H1 (cell line): ENCODE results near the gene NLRC5. TPM values are rescaled to one million over a fixed set of nuclear protein-coding genes. Genes with fewer than 3 reads are reported as not detected.

Source experiments
- CTCF ChIA-PET: fragments of 300-600 bp; sonication (Branson Sonifier 250); formaldehyde crosslinking; loops from one replicate; lab custom pipeline; 2021; ENCODE audit not compliant: partially characterized antibody; lab: Charles Lee
- POLR2A ChIA-PET: fragments of 300-600 bp; sonication (Branson Sonifier 250); formaldehyde crosslinking; loops from one replicate; lab custom pipeline; 2021; ENCODE audit warnings: inconsistent platforms; ENCODE audit not compliant: partially characterized antibody; lab: Charles Lee
- DNase-seq, 2 experiments: peaks; one replicate each; pipeline versions ENCODE4 v3.0.0 to v3.0.0-alpha.2; 2010 to 2022; ENCODE audit warnings: low spot score in 2 of 2, low read depth in 1 of 2, mixed read lengths in 1 of 2
- FAIRE-seq: peaks from 2 replicates; lab custom pipeline; 2011; peaks lifted over from hg19 to GRCh38; lab: Jason Lieb, UNC
- H2AFZ ChIP-seq: 2 replicates; pipeline ENCODE4 v1.8.1; 2012; ENCODE audit warnings: low read length, inconsistent platforms
- H2AK5ac ChIP-seq: 2 replicates; pipeline ENCODE4 v1.6.1; 2013; ENCODE audit warnings: low read depth, low read length
- H2BK120ac ChIP-seq: replicated peaks from 2 replicates; pipeline ENCODE3; 2013; ENCODE audit warnings: low read depth, low read length, inconsistent platforms
- H2BK12ac ChIP-seq: 2 replicates; pipeline ENCODE4 v1.6.1; 2013; ENCODE audit warnings: low read depth, low read length
- H2BK15ac ChIP-seq: 2 replicates; pipeline ENCODE4 v1.6.1; 2013; ENCODE audit warnings: low read length
- H2BK20ac ChIP-seq: 2 replicates; pipeline ENCODE4 v1.6.1; 2013; ENCODE audit warnings: low read length
- H2BK5ac ChIP-seq: 2 replicates; pipeline ENCODE4 v1.6.1; 2013; ENCODE audit warnings: low read depth, low read length
- H3K14ac ChIP-seq: 2 replicates; pipeline ENCODE4 v1.6.1; 2013; ENCODE audit warnings: inconsistent platforms; ENCODE audit not compliant: insufficient read length
- H3K18ac ChIP-seq: 2 replicates; pipeline ENCODE4 v1.6.1; 2013; ENCODE audit warnings: low read length; ENCODE audit errors: extremely low read depth
- H3K23ac ChIP-seq: 2 replicates; pipeline ENCODE4 v1.6.1; 2013; ENCODE audit warnings: inconsistent platforms; ENCODE audit not compliant: insufficient read length
- H3K23me2 ChIP-seq: 2 replicates; pipeline ENCODE4 v1.6.1; 2013; ENCODE audit warnings: low read depth, low read length
- H3K27ac ChIP-seq: 2 replicates; pipeline ENCODE4 v1.6.1; 2011; ENCODE audit warnings: low read depth, low read length, inconsistent platforms
- H3K27me3 ChIP-seq, 4 experiments: replicated peaks in 1 of 4; 1 replicate in 1 of 4; 2 replicates in 3 of 4; pipeline versions ENCODE4 v1.6.1 to v1.8.1; 2011 to 2013; ENCODE audit warnings: low read length in 3 of 4, mild to moderate bottlenecking in 3 of 4, inconsistent platforms in 2 of 4, mixed read lengths in 2 of 4, moderate library complexity in 1 of 4; ENCODE audit not compliant: control insufficient read depth in 3 of 4, insufficient read depth in 3 of 4; ENCODE audit errors: extremely low read depth in 1 of 4
- H3K36me3 ChIP-seq, 4 experiments: 2 replicates each; pipeline versions ENCODE4 v1.6.1 to v1.8.1; 2011 to 2013; ENCODE audit warnings: mild to moderate bottlenecking in 4 of 4, low read length in 3 of 4, moderate library complexity in 2 of 4, control low read depth in 1 of 4, inconsistent platforms in 1 of 4; ENCODE audit not compliant: insufficient read depth in 4 of 4, control insufficient read depth in 2 of 4
- H3K4ac ChIP-seq: replicated peaks from 2 replicates; pipeline ENCODE3; 2013; ENCODE audit warnings: low read length, low read depth, mixed read lengths, inconsistent platforms; ENCODE audit not compliant: insufficient read length
- H3K4me1 ChIP-seq, 4 experiments: replicated peaks in 1 of 4; 1 replicate in 1 of 4; 2 replicates in 3 of 4; pipeline versions ENCODE4 v1.6.1 to v1.8.1; 2011 to 2013; ENCODE audit warnings: low read length in 3 of 4, inconsistent platforms in 2 of 4, mixed read lengths in 1 of 4; ENCODE audit not compliant: insufficient read depth in 4 of 4, control insufficient read depth in 3 of 4
- H3K4me2 ChIP-seq, 2 experiments: 2 replicates each; pipeline versions ENCODE4 v1.6.1 to v1.8.1; 2011 to 2013; ENCODE audit warnings: low read depth in 2 of 2, low read length in 2 of 2, control low read depth in 1 of 2, inconsistent platforms in 1 of 2, mild to moderate bottlenecking in 1 of 2; ENCODE audit not compliant: insufficient read depth in 1 of 2
- H3K4me3 ChIP-seq, 4 experiments: fragments of 200-600, 300-600 bp in 1 of 4; sonication (generic), shearing (Covaris generic), sonication (Bioruptor Twin) in 1 of 4; 2 replicates each; pipeline versions ENCODE4 v1.5.1 to v1.8.1; 2011 to 2016; ENCODE audit warnings: low read length in 4 of 4, low read depth in 3 of 4, control low read depth in 2 of 4, inconsistent platforms in 2 of 4, mild to moderate bottlenecking in 2 of 4, mixed read lengths in 1 of 4, moderate library complexity in 1 of 4; ENCODE audit not compliant: insufficient read depth in 2 of 4; ENCODE audit errors: extremely low read depth in 1 of 4
- H3K56ac ChIP-seq: replicated peaks from 2 replicates; pipeline ENCODE3; 2013; ENCODE audit warnings: low read depth, mild to moderate bottlenecking, mixed read lengths, low read length, inconsistent platforms; ENCODE audit not compliant: insufficient read length
- H3K79me1 ChIP-seq: 2 replicates; pipeline ENCODE4 v1.6.1; 2013; ENCODE audit warnings: low read depth, low read length, control low read depth
- H3K79me2 ChIP-seq, 2 experiments: 2 replicates each; pipeline versions ENCODE4 v1.6.1 to v1.8.1; 2012 to 2013; ENCODE audit warnings: low read length in 2 of 2, mild to moderate bottlenecking in 2 of 2, inconsistent platforms in 1 of 2; ENCODE audit not compliant: insufficient read depth in 2 of 2, control insufficient read depth in 1 of 2
- H3K9ac ChIP-seq, 4 experiments: replicated peaks in 1 of 4; 1 replicate in 1 of 4; 2 replicates in 3 of 4; pipeline versions ENCODE4 v1.6.1 to v1.8.1; 2011 to 2013; ENCODE audit warnings: low read depth in 3 of 4, low read length in 3 of 4, control low read depth in 2 of 4, mild to moderate bottlenecking in 2 of 4, moderate library complexity in 2 of 4, inconsistent platforms in 1 of 4; ENCODE audit errors: extremely low read depth in 1 of 4
- H3K9me3 ChIP-seq, 2 experiments: 2 replicates each; pipeline versions ENCODE4 v1.6.1 to v1.8.1; 2012 to 2013; ENCODE audit warnings: mild to moderate bottlenecking in 2 of 2, moderate library complexity in 2 of 2, control low read depth in 1 of 2, inconsistent platforms in 1 of 2, low read depth in 1 of 2, low read length in 1 of 2, mixed read lengths in 1 of 2; ENCODE audit not compliant: insufficient read depth in 2 of 2
- H4K20me1 ChIP-seq, 2 experiments: replicated peaks in 1 of 2; 2 replicates each; pipeline versions ENCODE3 to v1.8.1; 2011 to 2013; ENCODE audit warnings: inconsistent platforms in 2 of 2, low read length in 2 of 2, mild to moderate bottlenecking in 1 of 2; ENCODE audit not compliant: insufficient read depth in 2 of 2, control insufficient read depth in 1 of 2
- H4K5ac ChIP-seq: 2 replicates; pipeline ENCODE4 v1.6.1; 2013; ENCODE audit warnings: low read length, low read depth, mixed read lengths, inconsistent platforms; ENCODE audit not compliant: insufficient read length
- H4K8ac ChIP-seq: 2 replicates; pipeline ENCODE4 v1.8.0; 2013; ENCODE audit warnings: mild to moderate bottlenecking, moderate library complexity, low read length, inconsistent platforms; ENCODE audit not compliant: insufficient read depth; ENCODE audit errors: extremely low read depth
- H4K91ac ChIP-seq: replicated peaks from 2 replicates; pipeline ENCODE3; 2013; ENCODE audit warnings: low read length, mixed read lengths, inconsistent platforms; ENCODE audit not compliant: insufficient read length
- ASH2L ChIP-seq: fragments of 200-600, 300-600 bp; sonication (generic); IDR thresholded peaks from one replicate; pipeline ENCODE4 v1.7.1; 2017; ENCODE audit warnings: low read length
- ATF2 ChIP-seq: IDR thresholded peaks from 2 replicates; pipeline ENCODE4 v1.6.1; 2012; ENCODE audit warnings: low read length, inconsistent platforms
- E2F6 ChIP-seq: IDR thresholded peaks from 2 replicates; pipeline ENCODE4 v1.6.1; 2012; ENCODE audit warnings: inconsistent platforms
- GTF2F1 ChIP-seq: IDR thresholded peaks from 2 replicates; pipeline ENCODE4 v1.6.1; 2012; ENCODE audit warnings: low read depth, low read length, improper control_type of control experiment, borderline replicate concordance
- RXRA ChIP-seq: IDR thresholded peaks from 2 replicates; pipeline ENCODE4 v1.6.1; 2011; ENCODE audit warnings: low read depth, mild to moderate bottlenecking, low read length, moderate library complexity; ENCODE audit not compliant: insufficient read depth
- SP4 ChIP-seq: IDR thresholded peaks from 2 replicates; pipeline ENCODE4 v1.6.1; 2012; ENCODE audit warnings: low read length, inconsistent platforms
- TAF1 ChIP-seq: IDR thresholded peaks from 2 replicates; pipeline ENCODE4 v1.6.1; 2011; ENCODE audit warnings: mild to moderate bottlenecking, low read depth, low read length
- USF2 ChIP-seq: IDR thresholded peaks from 2 replicates; pipeline ENCODE4 v1.6.1; 2011; ENCODE audit warnings: low read length, improper control_type of control experiment
- WGBS, 2 experiments: shearing (Covaris generic) in 1 of 2; methylation state at CpG; one replicate each; pipeline versions ENCODE4 v1.1.6 to v1.1.7; 2013 to 2015; ENCODE audit warnings: low lambda C conversion rate in 2 of 2, mixed read lengths in 2 of 2, inconsistent platforms in 1 of 2, low coverage in 1 of 2, missing lambda C conversion rate in 1 of 2; ENCODE audit not compliant: insufficient replicate concordance in 2 of 2, insufficient coverage in 1 of 2, insufficient read length in 1 of 2; ENCODE audit errors: extremely low coverage in 1 of 2, missing lambda C conversion rate in 1 of 2; 5-methylcytosine and 5-hydroxymethylcytosine counted together
- polyA plus RNA-seq, 7 experiments: library from polyadenylated mRNA; depleted of rRNA in 3 of 7; stranded (reverse) in 5 of 7; unstranded in 2 of 7; fragments of >200 nt in 5 of 7; fragments of 200-250 nt in 2 of 7; gene quantifications; 1 replicate in 5 of 7; 2 replicates in 1 of 7; 4 replicates in 1 of 7; pipeline versions ENCODE4 v1.2.1 to v1.2.3, GENCODE V29; 2011 to 2013; ENCODE audit warnings: missing spikeins in 2 of 7, mixed read lengths in 2 of 7
- total RNA-seq: library from RNA; stranded (reverse); fragmentation: NEBNext Ultra II Directional; extraction: Animal tissue kit (Norgen Biotek cat#: 25700); gene quantifications from 2 replicates; pipeline ENCODE4 v1.2.1, GENCODE V29; 2021
- TF ChIP-seq, protein P1 (sequence below): IDR thresholded peaks from 2 replicates; pipeline ENCODE4 v1.6.1; 2011; ENCODE audit warnings: low read depth, mild to moderate bottlenecking, low read length; ENCODE audit not compliant: insufficient read depth

Gene NLRC5
- total and polyA plus RNA-seq, 2 of the 8 experiments (the other 6 are each of a cell fraction or from before 2014, with no cell fraction given) = 2.2 to 3.2 TPM

- Histone ChIP-seq H3K18ac (no peak overlapping the region), H3K56ac (no peak overlapping the region), H3K4ac (no peak overlapping the region), H3K4me2 (no peak overlapping the region), H3K79me2 (no peaks in the 10 kb centered on the region), H2BK20ac (no peak overlapping the region), H3K4me3 (no peak overlapping the region), H3K9me3 (no peaks in the 10 kb centered on the region), H2AK5ac (no peak overlapping the region), H4K5ac (no peak overlapping the region), H3K27me3 (no peaks in the 10 kb centered on the region; a peak in 1 of 7 replicates), H2BK120ac (no peak overlapping the region), H3K9ac (no peak overlapping the region), H4K20me1 (no peaks in the 10 kb centered on the region), H2BK5ac (no peak overlapping the region), H3K79me1 (no peaks in the 10 kb centered on the region), H3K23ac (no peak overlapping the region), H3K36me3 (no peaks in the 10 kb centered on the region), H3K14ac (no peak overlapping the region), H4K8ac (no peak overlapping the region), H4K91ac (no peak overlapping the region), H2AFZ (no peak overlapping the region), H2BK15ac (no peak overlapping the region), H3K4me1 (no peaks in the 10 kb centered on the region), H2BK12ac (no peak overlapping the region), H3K23me2 (no peaks in the 10 kb centered on the region), H3K27ac (no peak overlapping the region)
- 91% methylated on average over 9 of the region's 9 CpGs; no CpG with 5 or more reads in 1 of the 2 experiments for WGBS, 2 experiments
- CTCF ChIA-PET = interaction anchor here (5.7 kb wide), 1 partner anchor 9 kb away, joined by 48 read pairs; no protein-coding TSS in a partner anchor
- no peak for FAIRE-seq
- no peak for DNase-seq
- POLR2A ChIA-PET = no interaction called here
- TF ChIP-seq TAF1 (no peak), GTF2F1 (no peak), ATF2 (no peak), USF2 (no peak), E2F6 (no peak), SP4 (no peak), RXRA (no peak), ASH2L (no peak)
- TF ChIP-seq, protein P1, sequence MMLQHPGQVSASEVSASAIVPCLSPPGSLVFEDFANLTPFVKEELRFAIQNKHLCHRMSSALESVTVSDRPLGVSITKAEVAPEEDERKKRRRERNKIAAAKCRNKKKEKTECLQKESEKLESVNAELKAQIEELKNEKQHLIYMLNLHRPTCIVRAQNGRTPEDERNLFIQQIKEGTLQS = no peak
Measured at GRCh38 chr16:56974549-56975300, 14.6 kb upstream of the NLRC5 start.
